ENCODE results near the gene CENPX. TPM values are rescaled to one million over a fixed set of nuclear protein-coding genes. Genes with fewer than 3 reads are reported as not detected.

The CENPX gene
- total and polyA plus RNA-seq, 2 of the 13 experiments (the other 11 are each of a cell fraction or from before 2014, with no cell fraction given) = 92.7 to 170 TPM

GRCh38 chr17:82019690-82020571 lies 2.7 kb downstream of the CENPX start (continued):
- TF ChIP-seq ZNF318 (CRISPR knock-in tag; IDR thresholded peaks at IDR 0.05) (no peak; the same call in 1 of the 2 replicates), ZFP37 (CRISPR knock-in tag; IDR thresholded peaks at IDR 0.05; ENCODE audit: borderline replicate concordance) (0 out of 2 replicates have a peak, but pooled peaks have one; percentile 23), RFX3 (CRISPR knock-in tag; IDR thresholded peaks at IDR 0.05) (no peak), NCOR1 (IDR thresholded peaks at IDR 0.05; ENCODE audit: borderline replicate concordance, low read length) (no peak), HNRNPLL (IDR thresholded peaks at IDR 0.05; ENCODE audit: low read depth, low read length, poor library complexity, severe bottlenecking) (peak; percentile 23), FOXA1 (IDR thresholded peaks at IDR 0.05) (no peak), FOXA1 (CRISPR knock-in tag; IDR thresholded peaks at IDR 0.05) (no peak), ZNF3 (CRISPR knock-in tag; IDR thresholded peaks at IDR 0.05) (no peak), TOE1 (CRISPR knock-in tag; IDR thresholded peaks at IDR 0.05) (peak; percentile 10; the same call in 1 of the 2 replicates), ZBTB2 (CRISPR knock-in tag; IDR thresholded peaks at IDR 0.05; ENCODE audit: low read depth) (0 out of 2 replicates have a peak, but pooled peaks have one; percentile 12), MLXIP (CRISPR knock-in tag; IDR thresholded peaks at IDR 0.05; ENCODE audit: borderline replicate concordance) (no peak), ZNF20 (CRISPR knock-in tag; IDR thresholded peaks at IDR 0.05) (no peak), RBAK (CRISPR knock-in tag; IDR thresholded peaks at IDR 0.05) (no peak)

Measured in HepG2 (cell line).